HG02973 (cell line): ENCODE data around the gene GNA14.
"Not testable (repeated sequence)": the region's sequence is repeated elsewhere in the genome, so short reads cannot be mapped to it uniquely, and the experiment has no call there.

Source experiments
- ATAC-seq: cut with Tn5 transposase; IDR thresholded peaks from one replicate; pipeline ENCODE4 v1.9.1; 2021; ENCODE audit warnings: moderate library complexity; ENCODE audit not compliant: unreplicated experiment

GNA14 gene

GRCh38 chr9:77592476-77592875 is 55.6 kb downstream of the GNA14 start:
- ATAC-seq = no peak

GRCh38 chr9:77589046-77589795 is 58.9 kb downstream of the GNA14 start:
- ATAC-seq = no peak

- ATAC-seq = no peak
Measured at GRCh38 chr9:77588271-77588937, 59.7 kb downstream of the GNA14 start.

- ATAC-seq = no peak
Measured at GRCh38 chr9:77587851-77588250, 60.3 kb downstream of the GNA14 start.

DNA sequence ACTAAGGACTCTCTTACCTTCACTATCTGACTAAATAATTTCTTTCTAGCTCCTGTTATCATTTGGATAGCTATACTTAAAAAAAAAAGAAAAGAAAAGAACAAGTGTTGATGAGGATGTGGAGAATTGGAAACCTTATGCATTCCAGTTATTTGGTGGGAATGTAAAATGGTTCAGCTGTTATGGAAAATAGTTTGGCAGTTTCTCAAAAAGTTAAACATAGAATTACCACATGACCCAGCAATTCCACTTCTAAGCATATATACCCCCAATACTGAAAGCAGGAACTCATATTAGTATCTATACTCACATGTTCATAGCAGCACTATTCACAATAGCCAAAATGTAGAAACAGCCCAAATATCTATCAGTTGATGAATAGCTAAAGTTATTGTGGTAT is 61.1 kb downstream of the GNA14 start:
- no peak for ATAC-seq

DNA sequence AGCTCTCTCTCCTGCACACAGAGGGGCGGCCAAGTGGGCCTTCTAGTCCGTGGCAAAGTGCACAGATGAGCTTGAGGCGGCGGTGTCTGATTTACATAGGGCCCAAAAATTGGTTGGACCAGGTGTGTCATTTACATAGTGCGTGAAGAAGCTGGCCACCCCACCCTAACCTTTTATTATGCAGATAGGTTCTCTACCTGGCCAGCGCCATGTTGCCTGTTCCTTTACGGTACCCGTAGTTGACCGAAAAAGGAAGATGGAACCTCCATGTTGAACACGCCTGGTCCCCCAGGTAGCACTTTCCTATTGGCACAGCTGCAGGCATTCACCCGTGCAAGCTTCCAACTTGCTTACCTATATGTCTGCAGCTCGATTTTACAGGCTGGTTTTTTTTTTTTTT is 61.5 kb downstream of the GNA14 start:
- no peak for ATAC-seq

- ATAC-seq = no peak
Measured at GRCh38 chr9:77585335-77585786, 62.8 kb downstream of the GNA14 start.

DNA sequence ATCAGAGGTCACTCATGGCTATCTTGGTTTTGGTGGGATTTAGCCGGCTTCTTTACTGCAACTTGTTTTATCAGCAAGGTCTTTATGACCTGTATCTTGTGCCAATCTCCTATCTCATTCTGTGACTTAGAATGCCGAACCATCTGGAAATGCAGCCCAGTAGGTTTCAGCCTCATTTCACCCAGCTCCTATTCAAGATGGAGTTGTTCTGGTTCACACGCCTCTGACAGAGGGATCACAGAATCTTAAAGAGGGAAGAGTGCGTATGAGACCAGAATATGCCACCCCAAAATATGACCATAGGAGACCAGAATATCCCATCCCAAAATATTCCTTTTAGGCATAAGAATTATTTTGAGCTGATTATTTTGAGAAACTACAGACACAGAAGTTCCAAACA is 63.2 kb downstream of the GNA14 start:
- ATAC-seq = not testable (repeated sequence)

- ATAC-seq = no peak
Measured at GRCh38 chr9:77582961-77583576, 65.1 kb downstream of the GNA14 start.

DNA sequence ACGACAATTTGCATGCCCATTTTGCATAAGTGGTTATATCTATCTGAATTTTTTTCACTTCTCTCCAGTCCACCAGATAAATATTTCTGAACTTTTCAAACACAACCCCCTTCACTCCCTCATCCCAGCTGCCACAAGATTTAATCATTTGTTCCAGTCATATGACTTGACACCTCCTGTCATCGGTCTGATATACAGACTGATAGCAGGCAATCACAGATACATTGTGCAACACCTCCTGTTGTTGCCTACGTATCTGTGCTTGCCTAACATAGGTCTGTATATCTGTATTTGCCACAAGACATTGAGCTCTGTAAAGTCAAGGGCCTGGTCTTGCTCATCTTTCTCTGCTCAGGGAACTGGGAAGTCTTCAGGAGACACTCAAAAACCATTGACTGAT is 65.6 kb downstream of the GNA14 start:
- no peak for ATAC-seq

DNA sequence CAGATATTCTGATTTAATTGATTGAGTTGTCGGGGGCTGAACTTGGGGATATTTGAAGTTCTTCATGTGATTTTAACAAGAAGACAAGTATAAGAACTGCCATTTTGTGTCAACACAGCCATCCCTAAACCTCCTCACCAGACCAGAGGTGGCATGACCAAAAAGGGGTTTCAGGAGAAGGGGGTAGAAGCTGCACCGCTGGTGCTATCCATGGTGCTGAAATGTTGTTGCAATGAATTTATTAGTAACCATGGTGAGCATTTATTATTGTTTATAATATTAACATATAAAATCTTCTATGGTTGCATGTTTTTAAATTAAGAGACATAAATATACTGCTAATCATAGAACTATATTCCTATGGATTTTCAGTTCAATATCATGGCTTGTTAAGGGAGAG is 72.3 kb downstream of the GNA14 start:
- ATAC-seq = no peak

DNA sequence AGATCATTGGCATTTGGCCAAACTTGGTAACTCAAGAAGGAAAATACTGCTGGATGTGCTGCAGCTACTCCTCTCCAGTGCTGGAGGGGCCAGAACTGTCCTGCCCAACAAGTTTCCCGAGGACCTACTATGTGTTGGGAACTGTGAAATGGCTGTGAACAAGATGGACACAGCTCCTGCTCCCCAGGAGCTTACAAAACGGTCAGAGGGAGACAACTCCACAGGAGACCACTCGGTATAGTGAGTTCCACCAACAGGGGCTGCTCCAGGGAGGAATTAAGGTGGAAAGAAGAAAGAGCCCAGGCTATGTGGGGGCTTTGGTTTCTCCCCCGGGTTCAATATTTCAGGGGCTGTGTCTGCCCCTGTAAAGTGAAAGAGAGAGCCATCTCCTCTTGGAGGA is 78.8 kb downstream of the GNA14 start:
- no peak for ATAC-seq

GRCh38 chr9:77563174-77563573 is 84.9 kb downstream of the GNA14 start:
- no peak for ATAC-seq

- no peak for ATAC-seq
Measured at GRCh38 chr9:77562019-77562748, 85.9 kb downstream of the GNA14 start.

- no peak for ATAC-seq
Measured at GRCh38 chr9:77561331-77562018, 86.6 kb downstream of the GNA14 start.

DNA sequence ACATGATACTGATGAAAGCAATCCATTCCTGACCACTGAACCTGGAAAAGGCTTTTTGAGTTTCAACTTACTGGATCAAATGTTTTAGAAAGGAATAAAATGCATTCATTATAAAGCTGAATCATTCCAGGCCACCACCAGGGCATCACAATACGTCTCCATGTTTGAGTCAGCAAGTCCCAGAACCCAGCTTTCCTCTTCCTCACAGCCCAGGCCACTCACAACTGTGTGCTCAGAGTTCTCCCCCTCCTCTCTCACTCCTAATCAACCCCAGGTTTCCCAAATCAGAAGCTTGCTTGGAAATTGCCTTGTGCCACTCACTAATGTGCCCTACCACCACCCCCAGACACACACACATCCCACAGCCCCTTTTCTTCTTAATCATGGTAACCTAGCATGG is 91.7 kb downstream of the GNA14 start:
- ATAC-seq = no peak

DNA sequence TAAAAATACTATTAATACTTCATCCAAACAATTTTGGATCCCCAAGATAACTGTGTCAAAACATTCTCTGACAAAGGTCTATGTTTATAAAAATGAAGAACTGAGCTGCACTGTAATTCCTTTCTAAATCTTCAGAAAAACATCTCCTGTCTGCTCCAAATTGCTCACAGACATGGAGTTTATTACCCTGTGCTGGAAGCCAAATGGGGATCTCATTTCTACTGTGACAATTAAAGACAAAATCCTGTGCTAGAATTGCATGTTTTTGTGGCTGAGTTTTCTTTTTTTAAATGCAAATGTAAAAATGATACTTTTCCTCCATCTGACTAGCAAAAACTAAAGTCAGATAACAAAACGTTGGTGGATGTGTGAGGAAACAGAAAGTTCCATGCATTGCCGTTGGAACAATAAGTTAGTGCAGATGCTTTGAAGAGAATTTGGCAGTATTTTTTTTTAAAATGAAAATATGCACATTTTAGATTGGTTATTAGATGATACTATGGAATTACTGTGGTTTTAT is 93.5 kb downstream of the GNA14 start:
- ATAC-seq = no peak

GRCh38 chr9:77547106-77547730 is 100.9 kb downstream of the GNA14 start:
- no peak for ATAC-seq

- no peak for ATAC-seq
Measured at GRCh38 chr9:77546376-77546950, 101.7 kb downstream of the GNA14 start.

- ATAC-seq = no peak
Measured at GRCh38 chr9:77544546-77544945, 103.6 kb downstream of the GNA14 start.
